Stimulated activated naive CD8-positive, alpha-beta T cell treated with anti-CD3 and anti-CD28 coated beads, Interleukin-15, Interleukin-2, amounts not matched to agents 100 ng/mL and 50 ng/mL, for 24 hours (primary cell): ENCODE measurements around the gene TNPO3.

ENCODE experiments used
- H3K27ac Mint-ChIP-seq: one replicate; pipeline ENCODE4 v1.8.0; 2021; ENCODE audit warnings: mild to moderate bottlenecking, mixed read lengths
- H3K27me3 Mint-ChIP-seq: one replicate; pipeline ENCODE4 v1.8.0; 2021; ENCODE audit warnings: mixed read lengths
- H3K36me3 Mint-ChIP-seq: one replicate; pipeline ENCODE4 v1.8.0; 2021; ENCODE audit warnings: low read depth, mixed read lengths
- H3K4me1 Mint-ChIP-seq: one replicate; pipeline ENCODE4 v1.8.0; 2021; ENCODE audit warnings: low read depth, mixed read lengths
- H3K4me3 Mint-ChIP-seq: one replicate; pipeline ENCODE4 v1.8.0; 2021; ENCODE audit warnings: mild to moderate bottlenecking, mixed read lengths
- H3K9me3 Mint-ChIP-seq: one replicate; pipeline ENCODE4 v1.8.0; 2021; ENCODE audit warnings: mixed read lengths

The TNPO3 gene

DNA sequence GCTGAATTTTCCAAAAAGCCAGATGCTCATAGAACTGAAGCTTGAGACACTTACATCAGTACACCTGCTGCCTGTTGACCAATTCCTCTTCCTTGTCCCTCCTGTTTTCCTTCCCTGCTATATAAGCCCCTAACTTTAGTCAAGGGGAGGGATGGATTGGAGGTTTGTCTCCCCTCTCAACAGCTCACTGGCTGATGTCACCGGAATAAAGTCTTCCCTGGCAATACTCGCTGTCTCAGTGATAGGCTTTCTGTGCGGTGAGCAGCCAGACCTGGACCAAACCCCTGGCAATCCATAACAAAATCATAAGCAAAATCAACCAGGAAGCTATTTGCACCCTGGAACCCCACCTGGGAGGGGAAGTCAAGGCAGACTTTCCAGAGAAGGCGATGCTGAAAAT, 118.1 kb downstream of the TNPO3 start:
- Mint-ChIP-seq H3K27me3 (peaks cover 14% of the 10 kb centered on the region), H3K4me3 (peak overlapping the region; percentile 67), H3K27ac (no peak overlapping the region), H3K9me3 (no peaks in the 10 kb centered on the region), H3K4me1 (peaks cover 43% of the 10 kb centered on the region), H3K36me3 (no peaks in the 10 kb centered on the region)

DNA sequence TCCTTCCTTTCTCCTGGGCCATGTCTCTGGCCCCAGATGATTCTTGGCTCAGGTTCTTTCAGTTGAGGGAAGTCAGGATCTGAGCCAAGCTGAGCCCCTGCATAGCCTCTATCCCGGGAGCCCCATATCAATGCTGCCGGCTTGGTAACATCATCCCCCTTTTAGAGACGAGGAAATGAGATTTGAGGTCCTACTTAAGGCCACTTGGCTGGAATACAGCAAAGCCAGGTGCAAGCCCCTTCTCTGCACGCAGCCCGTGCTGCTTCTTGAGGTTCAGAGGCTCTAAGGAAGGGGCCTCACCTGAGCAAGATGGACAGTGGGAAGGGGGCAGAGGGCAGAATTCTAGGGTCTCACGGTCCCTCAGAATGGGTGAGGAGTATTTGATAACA, 119.6 kb downstream of the TNPO3 start:
- Mint-ChIP-seq H3K9me3 (no peaks in the 10 kb centered on the region), H3K36me3 (no peaks in the 10 kb centered on the region), H3K27me3 (peaks cover 14% of the 10 kb centered on the region), H3K4me1 (peaks cover 30% of the 10 kb centered on the region), H3K4me3 (no peak overlapping the region), H3K27ac (no peak overlapping the region)

DNA sequence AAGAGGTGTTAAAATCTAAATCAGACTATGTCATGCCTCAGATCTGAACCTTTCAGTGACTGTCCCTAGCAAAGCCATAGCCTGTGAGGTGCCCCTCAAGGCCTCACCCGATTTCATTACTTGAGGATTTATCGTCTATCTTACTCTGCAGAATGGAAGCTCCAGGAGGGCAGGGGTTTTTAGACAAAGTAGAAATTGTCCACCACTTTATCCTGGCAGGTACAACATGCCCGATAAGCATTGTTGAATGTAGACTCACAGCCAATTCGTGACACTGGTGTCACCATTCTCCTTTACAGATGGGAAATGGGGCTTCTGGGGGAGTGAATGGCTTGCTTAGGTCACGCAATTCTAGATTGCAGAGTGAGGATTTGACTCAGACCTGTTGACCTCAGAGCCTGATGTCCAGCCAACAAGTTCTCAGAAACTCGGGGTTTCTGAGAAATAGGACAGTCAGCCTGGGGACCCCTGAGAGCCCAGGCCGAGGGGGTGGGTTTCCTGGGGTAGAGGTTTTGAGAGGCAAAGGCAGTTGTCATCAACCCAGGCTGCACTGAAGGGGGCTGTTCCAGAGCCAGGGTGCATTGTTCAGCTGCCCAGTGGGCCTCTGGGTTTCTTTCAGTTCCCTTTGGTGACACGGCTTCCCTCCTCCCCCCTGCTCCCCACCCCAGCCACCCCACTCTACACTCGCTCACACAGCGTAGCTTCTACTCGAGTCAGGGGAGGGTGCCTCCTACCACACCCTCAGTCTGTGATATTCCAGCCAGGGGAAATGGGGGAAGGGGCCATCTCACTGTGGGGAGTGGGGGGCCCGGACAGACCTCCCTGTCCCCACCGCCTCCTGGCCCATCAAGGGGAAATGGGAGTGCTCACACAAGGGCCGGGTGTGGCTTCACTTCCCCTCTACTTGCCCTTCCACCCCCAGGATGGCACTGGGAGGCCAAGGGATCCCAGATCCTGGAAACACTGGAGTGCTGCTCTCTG, 120.3 kb downstream of the TNPO3 start:
- H3K4me3 Mint-ChIP-seq: no peak overlapping the region
- no peaks in the 10 kb centered on the region for H3K36me3 Mint-ChIP-seq
- H3K27ac Mint-ChIP-seq: no peak overlapping the region
- no peaks in the 10 kb centered on the region for H3K9me3 Mint-ChIP-seq
- H3K27me3 Mint-ChIP-seq: peaks cover 14% of the 10 kb centered on the region
- peaks cover 30% of the 10 kb centered on the region for H3K4me1 Mint-ChIP-seq

DNA sequence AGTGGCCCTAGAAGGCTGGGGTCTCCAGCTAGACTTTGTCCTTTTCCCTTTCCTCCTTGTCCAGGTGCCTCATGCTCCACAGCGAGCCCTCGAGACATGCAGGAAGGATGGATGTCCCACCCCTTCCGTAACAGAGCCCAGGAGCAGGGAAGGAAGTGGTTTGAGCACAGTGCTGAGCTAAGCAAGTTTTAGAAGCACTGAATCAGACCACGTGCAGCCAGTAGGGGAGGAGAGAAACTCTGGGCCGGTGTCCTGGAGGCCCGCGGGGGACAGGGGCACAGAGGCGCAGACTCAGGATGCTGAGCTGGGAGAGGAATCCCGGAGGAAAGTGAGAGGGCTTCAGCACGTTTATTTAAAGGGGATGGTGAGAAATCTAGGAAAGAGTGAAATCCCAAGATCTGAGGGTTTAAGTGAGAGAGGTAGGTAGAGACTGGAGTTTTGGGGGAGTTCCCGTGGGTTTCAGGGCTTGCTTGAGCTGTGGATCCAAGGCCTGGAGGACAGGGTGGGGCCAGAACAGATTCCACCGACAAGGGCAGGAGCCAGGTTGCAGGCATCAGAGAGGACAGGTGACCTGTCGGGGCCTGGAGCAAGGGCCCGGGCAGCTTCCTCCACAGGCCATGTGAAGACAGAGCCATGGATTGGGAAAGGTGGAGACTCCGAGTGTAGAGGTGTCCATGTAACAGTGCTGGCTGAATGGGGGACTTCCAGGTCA, 121.6 kb downstream of the TNPO3 start:
- no peaks in the 10 kb centered on the region for H3K36me3 Mint-ChIP-seq
- peak overlapping the region; percentile 94 for H3K27ac Mint-ChIP-seq
- peaks cover 20% of the 10 kb centered on the region for H3K4me1 Mint-ChIP-seq

DNA sequence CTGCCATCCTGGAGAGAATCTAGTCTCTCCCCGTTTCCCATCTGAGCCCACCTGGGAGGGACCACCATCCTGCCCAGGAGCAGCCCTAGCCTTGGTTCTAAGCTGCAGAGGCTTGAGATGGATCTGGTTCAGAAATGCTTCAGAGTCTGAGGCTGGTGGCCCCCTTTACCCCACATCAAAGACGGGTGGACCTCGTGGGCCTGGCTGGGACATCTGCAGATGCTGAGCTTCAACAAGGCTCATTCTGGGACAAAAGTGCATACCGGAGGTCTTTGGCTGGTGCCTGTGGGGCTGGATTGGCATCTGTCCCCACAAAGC, 122.1 kb downstream of the TNPO3 start:
- H3K27ac Mint-ChIP-seq: peak overlapping the region; percentile 94
- H3K36me3 Mint-ChIP-seq: no peaks in the 10 kb centered on the region
- peaks cover 19% of the 10 kb centered on the region for H3K4me1 Mint-ChIP-seq
- no peaks in the 10 kb centered on the region for H3K9me3 Mint-ChIP-seq
- H3K27me3 Mint-ChIP-seq: peaks cover 9% of the 10 kb centered on the region
- no peak overlapping the region for H3K4me3 Mint-ChIP-seq

More for the DNA sequence above, 121.6 kb downstream of the TNPO3 start:
- H3K9me3 Mint-ChIP-seq: no peaks in the 10 kb centered on the region
- H3K27me3 Mint-ChIP-seq: peaks cover 10% of the 10 kb centered on the region
- peak overlapping the region; percentile 52 for H3K4me3 Mint-ChIP-seq

DNA sequence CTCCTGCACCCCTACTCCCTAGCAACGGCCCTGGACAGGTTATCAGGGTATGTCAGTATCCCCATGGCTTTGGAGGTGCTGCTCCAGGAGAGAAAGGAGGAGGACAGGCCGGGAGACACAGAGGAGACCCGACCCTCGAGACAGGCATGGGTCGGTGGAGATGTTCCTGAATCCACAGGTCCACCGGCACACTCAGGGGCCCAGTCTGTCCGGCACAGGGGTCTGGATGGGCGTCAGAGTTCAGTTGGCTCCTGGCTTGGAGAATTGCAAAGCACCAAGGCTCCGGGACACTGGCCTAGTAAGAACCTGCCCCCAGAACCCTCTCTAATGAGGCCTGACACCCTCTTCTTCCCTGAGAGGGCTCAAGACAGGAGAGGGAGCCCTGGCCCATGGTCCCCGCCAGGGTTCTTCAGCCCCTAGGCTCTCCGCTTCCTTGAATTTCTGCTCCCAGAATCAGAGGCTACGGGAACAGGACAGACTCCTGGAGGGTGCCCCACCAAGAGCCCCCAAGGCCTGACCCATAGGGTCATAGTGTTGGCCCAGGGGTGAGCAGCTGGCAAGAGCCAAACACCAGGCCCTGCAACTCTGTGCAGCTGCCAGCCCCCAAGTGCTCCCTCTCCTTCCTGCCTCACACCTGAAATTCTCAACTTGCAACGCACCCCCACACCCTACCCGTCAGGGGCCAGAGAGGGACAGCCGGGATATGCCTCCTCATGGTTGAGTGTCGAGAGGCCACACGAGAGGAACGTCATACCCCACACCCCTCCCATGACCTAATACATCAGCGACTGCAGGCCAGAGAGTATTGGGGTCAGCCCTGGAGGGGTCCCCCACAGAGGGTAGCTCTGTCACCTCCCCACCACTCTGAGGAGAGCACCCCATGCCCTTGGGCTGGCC, 122.7 kb downstream of the TNPO3 start:
- Mint-ChIP-seq H3K4me3 (no peak overlapping the region), H3K9me3 (no peaks in the 10 kb centered on the region), H3K36me3 (no peaks in the 10 kb centered on the region), H3K27ac (no peak overlapping the region), H3K4me1 (peaks cover 19% of the 10 kb centered on the region), H3K27me3 (peaks cover 6% of the 10 kb centered on the region)

DNA sequence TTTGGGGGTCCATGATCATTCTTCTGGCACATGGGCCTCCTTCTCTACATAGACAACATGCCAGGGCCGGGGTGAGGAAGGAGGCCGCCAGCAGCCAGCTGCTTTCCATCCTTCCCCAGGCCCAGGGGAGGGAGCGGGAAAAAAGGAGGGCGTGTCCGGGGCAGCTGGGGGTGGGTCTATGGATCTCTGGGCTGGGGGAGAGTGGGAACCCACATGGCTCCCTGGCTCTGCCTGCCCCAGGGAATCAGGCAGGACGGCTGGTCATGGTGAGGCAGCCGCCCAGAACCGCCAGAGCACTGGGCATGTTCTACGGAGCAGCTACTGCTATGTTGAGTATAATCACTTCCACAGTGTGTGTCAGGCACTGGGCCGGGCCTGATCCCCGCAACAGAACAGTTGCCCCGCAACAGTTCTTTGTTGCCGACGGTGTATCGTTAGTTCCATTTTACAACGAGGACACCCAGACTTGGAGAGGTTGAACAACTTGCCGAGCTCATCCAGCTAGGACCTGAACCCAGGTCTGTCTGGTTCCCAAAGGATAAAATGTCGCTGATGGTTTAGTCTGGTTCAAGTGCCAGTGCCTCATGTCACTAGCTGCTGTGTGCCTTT, 123.6 kb downstream of the TNPO3 start:
- Mint-ChIP-seq H3K27me3 (peaks cover 2% of the 10 kb centered on the region), H3K27ac (no peak overlapping the region), H3K36me3 (no peaks in the 10 kb centered on the region), H3K9me3 (no peaks in the 10 kb centered on the region), H3K4me3 (no peak overlapping the region), H3K4me1 (peaks cover 19% of the 10 kb centered on the region)

DNA sequence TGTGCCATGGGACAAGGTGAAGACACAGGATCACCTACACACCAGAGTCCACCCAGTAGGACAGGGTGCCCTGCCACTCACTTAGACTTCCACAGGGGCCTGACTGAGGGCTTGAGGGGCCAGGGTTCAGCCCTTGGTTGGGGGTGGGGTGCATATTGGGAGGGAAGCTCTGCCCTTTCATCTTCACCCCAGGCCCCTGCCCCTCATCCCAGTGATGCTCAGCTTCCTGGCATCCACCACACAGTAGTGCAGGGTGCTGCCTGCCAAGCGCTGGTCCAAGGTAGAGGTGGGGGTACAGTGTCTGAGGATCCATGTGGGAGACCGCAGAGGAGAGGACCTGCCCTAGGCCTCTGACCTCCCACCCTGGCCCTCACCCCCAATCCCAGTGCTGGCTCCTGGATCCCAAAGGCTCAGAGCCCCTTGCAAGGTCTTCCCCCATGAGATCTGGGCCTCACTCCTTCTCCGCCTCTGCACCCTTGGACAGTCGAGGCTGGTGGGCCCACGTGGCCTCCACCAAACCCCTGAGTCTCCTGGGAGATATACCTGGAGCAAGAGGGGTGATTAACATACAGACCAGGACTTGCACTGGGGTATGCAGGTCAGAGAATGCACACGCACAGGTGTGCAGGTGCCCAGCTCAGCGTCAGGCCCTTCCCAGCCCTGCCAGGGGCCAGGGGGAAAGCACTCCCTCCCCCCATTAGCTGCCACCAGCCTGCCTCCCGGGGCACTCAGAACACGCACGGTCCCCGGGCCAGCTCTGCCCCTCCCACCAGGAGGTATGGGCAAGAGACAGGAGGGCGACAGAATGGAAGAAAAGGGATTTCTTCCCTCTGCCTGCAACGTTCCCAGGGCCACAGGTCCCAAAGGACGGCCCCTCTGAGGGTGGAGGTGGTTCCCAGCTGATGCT, 125.8 kb downstream of the TNPO3 start:
- Mint-ChIP-seq H3K36me3 (no peaks in the 10 kb centered on the region), H3K9me3 (no peaks in the 10 kb centered on the region), H3K27me3 (peaks cover 12% of the 10 kb centered on the region), H3K4me1 (peaks cover 11% of the 10 kb centered on the region), H3K27ac (no peak overlapping the region), H3K4me3 (no peak overlapping the region)

DNA sequence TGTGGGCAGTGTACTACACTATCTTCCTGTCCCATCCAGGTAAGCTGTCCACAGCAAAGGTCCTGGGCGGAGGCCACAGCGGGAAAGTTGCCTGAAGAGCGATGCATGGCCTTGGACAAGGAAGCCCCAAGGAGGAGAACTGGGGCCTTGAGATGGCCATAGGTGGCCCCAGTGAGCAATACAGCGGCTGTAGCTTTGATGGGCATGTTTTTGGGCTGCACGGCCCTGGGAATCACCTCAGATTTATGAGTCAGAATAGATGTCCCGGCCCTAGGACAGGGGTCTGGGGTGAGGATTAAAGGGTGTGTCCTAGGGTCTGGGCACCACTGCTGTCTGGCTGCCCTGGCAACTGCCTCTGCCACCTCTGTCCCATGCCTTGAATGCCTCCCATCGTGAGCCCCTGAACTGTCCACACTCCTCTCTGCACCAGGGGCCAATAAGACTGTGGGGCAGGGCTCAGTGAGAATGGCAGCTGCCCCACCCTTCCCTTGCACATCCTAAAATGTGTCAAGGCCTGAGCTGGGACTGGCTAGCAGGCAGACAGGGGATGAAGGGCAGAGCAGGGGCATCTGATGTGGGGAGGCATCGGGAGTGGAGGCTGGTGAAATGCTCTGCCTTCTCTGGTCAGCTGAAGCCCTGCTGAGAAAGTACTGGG, 126.6 kb downstream of the TNPO3 start:
- Mint-ChIP-seq H3K36me3 (no peaks in the 10 kb centered on the region), H3K27ac (no peak overlapping the region), H3K27me3 (peaks cover 13% of the 10 kb centered on the region), H3K9me3 (no peaks in the 10 kb centered on the region), H3K4me1 (peaks cover 6% of the 10 kb centered on the region), H3K4me3 (no peak overlapping the region)

DNA sequence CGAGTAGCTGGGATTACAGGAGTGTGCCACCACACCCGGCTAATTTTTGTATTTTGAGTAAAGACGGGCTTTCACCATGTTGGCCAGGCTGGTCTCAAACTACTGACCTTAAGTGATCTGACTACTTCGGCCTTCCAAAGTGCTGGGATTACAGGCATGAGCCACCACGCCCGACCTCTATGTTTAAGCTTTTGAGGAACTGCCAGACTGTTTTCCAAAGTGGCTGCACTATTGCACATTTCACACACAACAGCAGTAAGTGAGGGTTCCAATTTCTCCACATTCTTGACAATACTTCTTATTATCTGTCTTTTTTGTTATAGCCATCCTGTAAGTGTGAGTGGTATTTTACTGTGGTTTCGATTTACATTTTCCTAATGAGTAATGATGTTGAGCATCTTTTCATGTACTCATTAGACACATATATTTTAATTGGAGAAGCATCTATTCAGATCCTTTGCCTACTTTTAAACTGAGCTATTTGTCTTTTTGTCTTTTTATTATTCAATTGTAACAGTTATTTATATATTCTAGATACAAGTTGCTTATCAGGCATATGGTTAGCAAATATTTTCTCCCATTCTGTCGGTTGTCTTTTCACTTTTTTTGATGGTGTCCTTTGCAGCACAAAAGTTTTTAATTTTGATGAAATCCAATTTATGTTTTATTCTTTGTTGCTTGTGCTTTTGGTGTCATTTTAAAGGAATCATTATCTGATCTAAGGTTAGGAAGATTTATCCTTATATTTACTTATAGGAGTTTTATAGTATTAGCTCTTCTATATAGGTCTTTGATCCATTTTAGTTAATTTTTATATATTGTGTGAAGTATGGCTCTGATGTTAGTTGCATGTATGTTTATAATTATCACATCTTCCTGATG, 130.0 kb downstream of the TNPO3 start:
- Mint-ChIP-seq H3K27ac (no peak overlapping the region), H3K36me3 (no peaks in the 10 kb centered on the region), H3K4me1 (no peaks in the 10 kb centered on the region), H3K9me3 (no peaks in the 10 kb centered on the region), H3K4me3 (no peak overlapping the region), H3K27me3 (peaks cover 24% of the 10 kb centered on the region)

DNA sequence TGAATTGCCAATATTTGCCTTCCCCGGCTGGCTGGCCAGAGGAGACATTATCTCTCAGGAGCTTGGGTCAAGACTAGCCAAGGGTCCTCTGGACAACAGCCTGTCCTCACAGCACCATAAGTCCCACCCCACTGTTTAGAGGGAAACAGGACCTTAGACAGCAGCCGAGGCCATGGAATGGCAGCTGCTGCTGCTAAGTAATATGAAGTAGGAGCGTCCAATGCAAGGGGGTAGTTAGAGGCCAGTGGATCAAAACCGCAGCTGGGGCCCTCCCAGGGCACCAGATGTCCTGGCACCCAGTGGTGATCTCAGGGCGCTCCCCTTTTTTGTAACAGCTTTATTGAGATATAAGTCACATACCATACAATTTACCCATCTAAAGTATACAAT, 131.5 kb downstream of the TNPO3 start:
- Mint-ChIP-seq H3K4me3 (no peak overlapping the region), H3K27ac (no peak overlapping the region), H3K9me3 (no peaks in the 10 kb centered on the region), H3K36me3 (no peaks in the 10 kb centered on the region), H3K27me3 (peaks cover 28% of the 10 kb centered on the region), H3K4me1 (no peaks in the 10 kb centered on the region)

DNA sequence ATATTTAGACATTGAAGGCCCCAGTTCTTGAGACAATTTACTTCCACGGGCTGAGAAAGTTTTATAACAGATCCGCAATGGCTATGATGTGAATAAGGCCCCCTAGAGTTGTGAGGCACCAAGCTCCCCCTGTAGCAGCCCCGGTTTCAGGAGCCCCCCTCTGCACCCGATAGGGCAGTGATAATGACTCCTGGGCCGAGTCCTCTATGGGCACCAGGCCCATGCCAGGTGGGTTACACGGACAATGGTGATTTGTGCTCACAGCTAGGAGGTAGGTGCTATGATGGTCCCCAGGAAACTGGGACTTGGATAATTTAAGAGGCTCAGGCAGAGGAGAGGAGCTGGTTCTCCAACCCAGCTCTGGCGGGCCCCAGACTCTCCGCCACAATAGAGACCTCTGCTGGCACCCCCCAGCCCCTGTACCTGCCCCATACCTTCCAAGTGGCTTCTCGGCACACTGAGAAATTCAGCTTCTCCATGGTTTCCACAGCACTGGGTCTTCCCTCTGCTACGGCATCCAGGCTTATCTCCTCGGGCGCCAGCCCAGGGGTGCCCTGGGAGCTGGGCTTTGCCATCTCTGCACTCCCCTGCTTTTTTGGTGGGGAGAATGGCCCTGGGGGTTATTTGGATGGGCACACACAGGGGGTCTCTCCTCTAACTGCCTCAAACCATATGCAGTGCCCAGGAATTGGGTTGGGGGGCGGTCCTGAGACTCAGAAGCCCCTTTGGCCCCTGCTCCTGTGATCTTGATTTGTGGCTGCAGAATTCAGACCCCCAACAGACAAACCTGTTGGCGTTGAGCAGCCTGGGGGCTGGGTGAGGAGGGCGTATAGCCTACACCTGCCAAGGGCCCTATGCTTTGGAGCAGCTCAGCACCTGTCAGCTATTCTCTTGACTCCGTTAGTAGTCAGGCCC, 132.2 kb downstream of the TNPO3 start:
- no peaks in the 10 kb centered on the region for H3K36me3 Mint-ChIP-seq
- no peaks in the 10 kb centered on the region for H3K9me3 Mint-ChIP-seq
- no peak overlapping the region for H3K4me3 Mint-ChIP-seq
- H3K27me3 Mint-ChIP-seq: peaks cover 28% of the 10 kb centered on the region
- H3K4me1 Mint-ChIP-seq: no peaks in the 10 kb centered on the region
- H3K27ac Mint-ChIP-seq: no peak overlapping the region
